HG03521 (cell line): ENCODE measurements around the gene UEVLD.

Experiments
- ATAC-seq: cut with Tn5 transposase; IDR thresholded peaks from one replicate; pipeline ENCODE4 v1.9.1; 2021; ENCODE audit warnings: mild to moderate bottlenecking, moderate library complexity; ENCODE audit not compliant: unreplicated experiment

Gene UEVLD

GRCh38 chr11:18502352-18502751, 86.2 kb downstream of the UEVLD start:
- ATAC-seq: no peak

GRCh38 chr11:18501629-18502028, 86.9 kb downstream of the UEVLD start:
- ATAC-seq: no peak

- ATAC-seq: no peak
Measured at GRCh38 chr11:18498039-18498438, 90.5 kb downstream of the UEVLD start.

DNA sequence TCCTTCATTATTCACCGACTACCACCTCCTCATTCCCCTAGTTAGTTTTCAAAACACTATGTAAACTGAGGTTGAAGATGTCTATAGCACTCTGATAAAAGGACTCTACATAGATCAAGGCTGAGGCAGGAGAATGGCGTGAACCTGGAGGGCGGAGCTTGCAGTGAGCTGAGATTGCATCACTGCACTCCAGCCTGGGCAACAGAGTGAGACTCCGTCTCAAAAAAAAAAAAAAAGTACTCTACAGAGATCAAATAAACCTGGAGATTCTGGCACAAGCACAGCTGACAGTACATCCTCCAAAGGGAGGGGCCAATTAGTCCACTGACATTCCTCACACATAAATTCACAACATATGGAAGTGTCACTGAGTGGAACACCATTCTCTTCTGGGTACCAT, 92.8 kb downstream of the UEVLD start:
- no peak for ATAC-seq

GRCh38 chr11:18495271-18495670, 93.3 kb downstream of the UEVLD start:
- ATAC-seq: no peak

DNA sequence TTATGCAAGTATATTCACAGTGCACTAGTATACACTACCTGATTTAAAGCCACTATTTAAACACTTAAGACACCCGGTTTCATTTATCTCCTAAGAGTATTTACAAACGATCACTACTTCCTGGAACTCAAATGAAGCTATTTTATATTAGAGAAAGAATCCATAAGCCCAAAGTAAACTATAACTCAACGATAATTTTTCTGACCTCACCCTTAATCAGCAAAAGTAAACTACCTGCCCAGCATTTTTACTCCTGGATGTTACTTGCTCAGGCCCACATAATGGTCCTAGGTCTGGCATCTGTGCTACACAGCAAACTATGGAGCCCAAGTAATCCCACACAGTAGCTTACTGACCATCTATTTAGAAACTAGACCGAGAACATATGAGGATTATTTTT, 95.2 kb downstream of the UEVLD start:
- ATAC-seq: no peak

DNA sequence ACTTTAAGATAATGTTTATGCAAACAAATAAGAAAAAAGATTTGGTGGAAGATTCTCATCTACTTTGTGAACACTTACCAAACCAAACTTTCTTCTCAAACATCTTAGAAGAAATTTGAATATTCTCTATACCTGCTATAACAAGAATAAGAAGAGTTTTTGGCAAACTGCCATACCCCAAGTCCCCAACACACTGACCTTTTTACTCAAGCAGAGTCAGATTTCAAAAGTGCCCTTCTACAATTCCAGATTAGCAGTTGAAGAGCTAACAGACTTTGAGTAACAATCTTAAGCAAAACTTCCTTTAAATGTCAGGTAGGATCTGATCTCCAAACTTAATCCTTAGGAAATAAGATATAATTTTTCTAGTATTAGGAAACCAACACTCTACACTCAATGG, 95.6 kb downstream of the UEVLD start:
- no peak for ATAC-seq

DNA sequence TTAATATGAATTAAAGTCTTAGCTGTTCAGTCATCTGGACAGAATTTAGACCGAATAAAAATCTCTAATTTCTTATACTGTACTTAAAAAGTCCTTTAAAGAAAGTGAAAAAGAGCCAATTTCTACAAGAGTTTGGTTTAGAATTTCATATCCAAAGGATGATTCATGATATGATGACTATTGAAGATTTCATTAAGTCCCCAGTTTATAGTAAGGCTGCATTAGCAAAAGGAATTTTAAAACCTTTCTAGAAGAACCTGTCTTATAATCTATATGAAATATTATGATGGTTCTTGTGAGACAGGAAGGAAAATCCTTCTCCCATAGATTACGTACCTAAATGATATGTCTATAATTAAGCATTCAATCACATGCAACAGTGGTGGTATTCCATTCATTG, 96.6 kb downstream of the UEVLD start:
- no peak for ATAC-seq

- no peak for ATAC-seq
Measured at GRCh38 chr11:18490736-18491485, 97.6 kb downstream of the UEVLD start.

GRCh38 chr11:18490319-18490718, 98.2 kb downstream of the UEVLD start:
- no peak for ATAC-seq

DNA sequence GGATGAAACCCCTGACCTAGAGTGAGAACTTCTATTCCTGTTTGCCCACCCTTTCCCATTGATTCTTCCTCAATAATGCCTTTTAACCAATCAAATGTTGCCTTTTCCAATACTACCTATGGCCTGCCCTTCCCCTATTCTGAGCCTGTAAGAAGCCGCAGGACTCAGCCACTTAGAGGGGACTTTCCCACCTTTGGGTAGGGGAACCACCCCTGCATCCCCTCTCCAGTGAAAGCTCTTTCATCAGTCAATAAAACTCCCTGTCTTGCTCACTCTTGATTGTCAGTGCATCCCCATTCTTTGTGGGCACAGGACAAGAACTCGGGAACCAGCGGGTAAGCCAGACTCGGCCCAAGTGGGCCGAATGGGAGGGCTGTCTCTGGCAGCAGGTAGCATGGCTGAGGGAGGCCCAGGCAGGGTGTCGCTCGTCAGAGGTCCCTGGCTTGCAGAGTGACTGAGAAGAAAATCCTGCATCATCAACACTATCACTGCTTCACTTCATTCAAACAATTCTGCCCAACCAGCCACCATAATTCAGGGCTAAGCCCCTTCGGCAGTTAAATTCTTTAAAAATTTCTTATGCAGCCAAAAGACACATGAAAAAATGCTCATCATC, 102.5 kb downstream of the UEVLD start:
- no peak for ATAC-seq
